ENCODE results near the gene PDZRN3. TPM values are rescaled to one million over a fixed set of nuclear protein-coding genes. Genes with fewer than 3 reads are reported as not detected.

PDZRN3 gene
- total and polyA plus RNA-seq, 11 donors: 30.2 to 163 (median 76.7) TPM

DNA sequence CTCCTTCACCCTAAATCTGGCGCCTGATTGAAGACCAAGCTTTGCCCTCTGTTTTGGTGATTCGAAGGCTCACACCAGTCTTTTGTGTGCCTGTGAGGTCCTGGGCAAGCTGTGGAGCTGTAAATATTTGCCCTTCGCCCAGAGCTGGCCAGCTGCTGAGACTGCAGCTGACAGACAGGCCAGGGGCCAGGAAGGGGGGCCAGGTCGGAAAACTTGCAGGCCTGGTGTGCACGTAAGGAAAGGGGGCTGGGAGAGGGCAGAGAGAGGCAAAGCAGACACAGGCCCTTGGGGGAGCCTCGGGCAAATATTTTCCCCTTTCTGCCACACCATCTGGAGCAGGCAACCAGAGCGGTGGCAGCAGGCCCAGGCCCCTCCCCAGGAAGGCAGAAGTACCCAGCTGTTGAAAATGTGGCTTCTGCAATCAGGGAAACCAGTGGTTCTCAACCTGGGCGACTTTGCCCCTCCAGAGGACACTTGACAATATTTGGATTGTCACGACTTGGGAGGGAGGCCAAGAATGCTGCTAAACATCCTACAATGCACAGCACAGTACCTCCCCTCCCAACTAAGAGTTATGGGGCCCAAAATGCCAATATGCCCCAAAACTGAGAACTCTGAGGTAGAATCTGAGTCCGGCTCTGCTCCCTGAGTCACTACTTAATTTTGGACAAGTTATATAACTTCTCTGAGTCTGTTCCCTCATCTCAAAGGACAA, 2.5 kb downstream of the PDZRN3 start:
- intact Hi-C loops (cut with DNase I): loop anchor here in 9 of 10 donors (2.0 to 10.0 kb wide), 13 partner anchors 50 to 225 kb away; no protein-coding TSS in a partner anchor
- WGBS, 4 donors: 19 to 26% (median 22%) methylated on average over 10 of the region's 10 CpGs

DNA sequence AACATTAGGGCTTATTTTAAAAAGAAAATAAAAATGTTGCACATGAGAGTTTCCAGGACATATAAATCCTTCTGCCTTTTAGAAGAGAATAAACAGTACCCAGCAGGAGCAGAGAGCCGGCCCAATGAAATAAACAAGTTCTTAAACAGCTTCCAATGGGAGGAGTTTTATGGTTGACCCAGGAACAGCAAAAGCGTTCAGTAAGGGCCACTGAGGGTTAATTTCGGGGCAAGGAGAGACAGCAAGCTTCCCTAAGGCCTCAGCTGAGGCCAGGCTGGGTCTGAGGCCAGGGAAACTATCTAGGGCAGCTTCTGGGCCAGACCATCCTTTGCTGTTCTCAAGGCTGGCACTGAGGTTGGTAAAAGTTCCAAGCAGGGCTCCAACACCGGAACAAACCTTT, 3.4 kb downstream of the PDZRN3 start:
- no peaks in the 10 kb centered on the region for H3K36me3 ChIP-seq
- DNase-seq: peak in 2 of 5 donors; percentile 40 to 44
- TF ChIP-seq POLR2A (IDR thresholded peaks at IDR 0.05): no peak
- TF ChIP-seq, protein P1, sequence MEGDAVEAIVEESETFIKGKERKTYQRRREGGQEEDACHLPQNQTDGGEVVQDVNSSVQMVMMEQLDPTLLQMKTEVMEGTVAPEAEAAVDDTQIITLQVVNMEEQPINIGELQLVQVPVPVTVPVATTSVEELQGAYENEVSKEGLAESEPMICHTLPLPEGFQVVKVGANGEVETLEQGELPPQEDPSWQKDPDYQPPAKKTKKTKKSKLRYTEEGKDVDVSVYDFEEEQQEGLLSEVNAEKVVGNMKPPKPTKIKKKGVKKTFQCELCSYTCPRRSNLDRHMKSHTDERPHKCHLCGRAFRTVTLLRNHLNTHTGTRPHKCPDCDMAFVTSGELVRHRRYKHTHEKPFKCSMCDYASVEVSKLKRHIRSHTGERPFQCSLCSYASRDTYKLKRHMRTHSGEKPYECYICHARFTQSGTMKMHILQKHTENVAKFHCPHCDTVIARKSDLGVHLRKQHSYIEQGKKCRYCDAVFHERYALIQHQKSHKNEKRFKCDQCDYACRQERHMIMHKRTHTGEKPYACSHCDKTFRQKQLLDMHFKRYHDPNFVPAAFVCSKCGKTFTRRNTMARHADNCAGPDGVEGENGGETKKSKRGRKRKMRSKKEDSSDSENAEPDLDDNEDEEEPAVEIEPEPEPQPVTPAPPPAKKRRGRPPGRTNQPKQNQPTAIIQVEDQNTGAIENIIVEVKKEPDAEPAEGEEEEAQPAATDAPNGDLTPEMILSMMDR (IDR thresholded peaks at IDR 0.05): no peak
- WGBS, 4 donors: 19 to 27% (median 22%) methylated on average over 3 to 4 of the region's 4 CpGs
- intact Hi-C loops (cut with DNase I): loop anchor here in 8 of 10 donors (5.0 to 10.0 kb wide), 11 partner anchors 49 to 226 kb away; no protein-coding TSS in a partner anchor
- peak overlapping the region; percentile 0 to 86 (median 62) for H3K4me3 ChIP-seq
- peaks cover 0 to 53% (median 21%) of the 10 kb centered on the region in 12 donors for H3K4me1 ChIP-seq
- no peaks in the 10 kb centered on the region for H3K9me3 ChIP-seq
- H3K27ac ChIP-seq: peak overlapping the region; percentile 75 to 95 (median 90)
- ATAC-seq: peak in 3 of 4 donors; percentile 26 to 57 (median 33)
- H3K27me3 ChIP-seq: peaks cover 0 to 11% (median 0%) of the 10 kb centered on the region in 9 donors

More for the DNA sequence above, 2.5 kb downstream of the PDZRN3 start:
- Histone ChIP-seq H3K27ac (peak overlapping the region; percentile 75 to 95 (median 90)), H3K4me3 (peak overlapping the region; percentile 5 to 86 (median 62)), H3K4me1 (peaks cover 0 to 56% (median 22%) of the 10 kb centered on the region in 12 donors), H3K36me3 (no peaks in the 10 kb centered on the region), H3K27me3 (peaks cover 0 to 11% (median 0%) of the 10 kb centered on the region in 9 donors), H3K9me3 (no peaks in the 10 kb centered on the region)
- peak in 1 of 2 donors; percentile 32 for TF ChIP-seq POLR2A (IDR thresholded peaks at IDR 0.05)
- TF ChIP-seq, protein P1 (IDR thresholded peaks at IDR 0.05): no peak
- peak; percentile 71 to 82 (median 74) for ATAC-seq
- peak; percentile 76 to 90 (median 77) for DNase-seq

DNA sequence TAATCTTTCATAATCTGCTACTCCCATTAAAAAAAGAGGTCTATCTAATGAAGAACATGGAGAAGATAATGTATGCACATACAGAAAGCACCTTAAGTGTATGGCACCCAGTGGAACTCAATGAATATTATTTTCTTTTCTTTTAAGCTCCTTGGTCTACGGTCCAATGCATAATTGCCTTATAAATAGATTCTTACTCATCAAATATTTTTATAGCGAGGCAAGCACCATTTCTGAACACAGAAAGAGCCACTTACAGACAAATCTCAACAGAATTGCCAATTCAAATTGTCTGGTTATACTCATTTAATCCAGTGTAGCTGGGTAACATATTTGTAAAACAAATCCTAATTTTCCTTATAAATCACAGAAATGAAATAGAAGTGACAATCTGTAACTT, 6.3 kb downstream of the PDZRN3 start:
- ATAC-seq (no peak), DNase-seq (no peak)
- no peak overlapping the region for H3K4me3 ChIP-seq
- intact Hi-C loops (cut with DNase I): loop anchor here in 1 of 10 donors (5.0 kb wide), 1 partner anchor 106 kb away; no protein-coding TSS in a partner anchor
- 28 to 33% (median 31%) methylated on average over 2 of the region's 2 CpGs for WGBS, 4 donors
- H3K27ac ChIP-seq: peak overlapping the region; percentile 1 to 94 (median 68)
- H3K4me1 ChIP-seq: peaks cover 0 to 63% (median 28%) of the 10 kb centered on the region in 12 donors
- H3K27me3 ChIP-seq: peaks cover 0 to under 1% (median 0%) of the 10 kb centered on the region in 9 donors
- TF ChIP-seq, protein P1 (IDR thresholded peaks at IDR 0.05): no peak
- TF ChIP-seq POLR2A (IDR thresholded peaks at IDR 0.05): no peak
- H3K9me3 ChIP-seq: no peaks in the 10 kb centered on the region
- no peaks in the 10 kb centered on the region for H3K36me3 ChIP-seq

DNA sequence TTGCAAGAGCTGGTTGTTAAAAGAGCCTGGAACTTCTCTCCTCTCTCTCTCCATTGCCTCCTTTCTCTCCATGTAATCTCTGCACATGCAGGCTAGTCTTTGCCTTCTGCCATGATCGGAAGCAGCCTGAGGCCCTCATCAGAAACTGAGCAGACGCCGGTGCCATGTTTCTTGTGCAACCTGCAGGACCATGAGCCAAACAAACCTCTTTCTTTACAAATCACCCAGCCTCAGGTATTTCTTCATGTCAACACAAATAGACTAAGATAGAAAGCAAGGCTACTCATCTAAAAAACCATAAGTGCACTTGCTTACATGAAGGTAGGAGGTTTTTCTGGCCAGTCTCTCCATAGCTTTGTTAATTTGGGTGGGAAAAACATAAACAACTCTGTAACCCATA, 8.7 kb downstream of the PDZRN3 start:
- no peaks in the 10 kb centered on the region for H3K36me3 ChIP-seq
- WGBS, 4 donors: 54 to 66% (median 59%) methylated on average over 3 of the region's 3 CpGs
- no peaks in the 10 kb centered on the region for H3K27me3 ChIP-seq
- no peaks in the 10 kb centered on the region for H3K9me3 ChIP-seq
- no peak overlapping the region for H3K4me3 ChIP-seq
- DNase-seq (no peak), ATAC-seq (no peak)
- intact Hi-C loops (cut with DNase I): loop anchor here in 1 of 10 donors (5.0 kb wide), 1 partner anchor 104 kb away; no protein-coding TSS in a partner anchor
- no peak for TF ChIP-seq POLR2A (IDR thresholded peaks at IDR 0.05)
- TF ChIP-seq, protein P1 (IDR thresholded peaks at IDR 0.05): no peak
- H3K27ac ChIP-seq: peak overlapping the region in 7 of 12 donors; percentile 38 to 94 (median 60)
- peaks cover 0 to 77% (median 28%) of the 10 kb centered on the region in 12 donors for H3K4me1 ChIP-seq

Measured in heart left ventricle (tissue), 16 donors.